GM19328 (cell line): ENCODE results near the gene RFXANK.

Experiments used
- ATAC-seq: cut with Tn5 transposase; IDR thresholded peaks from one replicate; pipeline ENCODE4 v1.9.1; 2021; ENCODE audit warnings: mild to moderate bottlenecking, moderate library complexity; ENCODE audit not compliant: unreplicated experiment

Gene RFXANK

DNA sequence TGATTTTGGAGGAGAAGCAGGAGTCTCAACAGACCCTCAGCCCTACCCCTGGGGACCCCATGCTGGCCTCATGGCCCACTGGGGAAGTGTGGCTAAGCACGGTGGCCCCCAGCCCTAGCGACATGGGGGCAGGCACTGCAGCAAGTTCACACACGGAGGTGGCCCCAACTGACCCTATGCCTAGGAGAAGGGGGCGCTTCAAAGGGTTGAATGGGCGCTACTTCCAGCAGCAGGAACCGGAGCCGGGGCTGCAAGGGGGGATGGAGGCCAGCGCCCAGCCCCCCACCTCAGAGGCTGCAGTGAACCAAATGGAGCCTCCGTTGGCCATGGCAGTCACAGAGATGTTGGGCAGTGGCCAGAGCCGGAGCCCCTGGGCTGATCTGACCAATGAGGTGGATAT, 34.6 kb downstream of the RFXANK start:
- no peak for ATAC-seq

DNA sequence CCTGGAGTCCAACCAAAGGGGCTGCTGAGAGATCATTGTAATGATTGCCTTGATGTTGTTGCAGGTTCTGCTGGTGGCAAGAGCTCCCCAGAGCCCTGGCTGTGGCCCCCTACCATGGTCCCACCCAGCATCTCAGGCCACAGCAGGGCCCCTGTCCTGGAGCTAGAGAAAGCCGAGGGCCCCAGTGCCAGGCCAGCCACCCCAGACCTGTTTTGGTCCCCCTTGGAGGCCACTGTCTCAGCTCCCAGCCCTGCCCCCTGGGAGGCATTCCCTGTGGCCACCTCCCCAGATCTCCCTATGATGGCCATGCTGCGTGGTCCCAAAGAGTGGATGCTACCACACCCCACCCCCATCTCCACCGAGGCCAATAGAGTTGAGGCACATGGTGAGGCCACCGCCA, 35.2 kb downstream of the RFXANK start:
- no peak for ATAC-seq

DNA sequence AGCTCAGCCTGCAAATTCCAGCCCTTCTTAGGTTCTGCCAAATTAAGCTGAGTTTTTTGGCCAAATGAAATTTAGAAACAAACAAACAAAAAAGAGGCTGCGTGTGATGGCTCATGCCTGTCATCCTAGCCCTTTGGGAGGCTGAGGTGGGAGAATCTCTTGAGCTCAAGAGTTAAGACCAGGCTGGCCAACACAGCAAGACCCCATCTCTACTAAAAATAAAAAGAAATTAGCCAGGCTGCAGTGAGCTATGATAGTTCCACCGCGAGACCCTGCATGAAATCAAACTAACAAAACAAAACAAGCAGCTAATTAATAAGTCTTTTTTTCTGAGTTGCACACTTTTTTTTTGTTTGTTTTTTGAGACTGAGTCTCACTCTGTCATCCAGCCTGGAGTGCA, 37.6 kb downstream of the RFXANK start:
- ATAC-seq, result no peak

GRCh38 chr19:19230999-19231398, 38.9 kb downstream of the RFXANK start:
- no peak for ATAC-seq

- no peak for ATAC-seq
These were observed 40.2 kb downstream of the RFXANK start for GRCh38 chr19:19232261-19232721.

- ATAC-seq, result no peak
These were observed 42.3 kb downstream of the RFXANK start for GRCh38 chr19:19234220-19234816.

GRCh38 chr19:19236173-19236572, 44.1 kb downstream of the RFXANK start:
- no peak for ATAC-seq

DNA sequence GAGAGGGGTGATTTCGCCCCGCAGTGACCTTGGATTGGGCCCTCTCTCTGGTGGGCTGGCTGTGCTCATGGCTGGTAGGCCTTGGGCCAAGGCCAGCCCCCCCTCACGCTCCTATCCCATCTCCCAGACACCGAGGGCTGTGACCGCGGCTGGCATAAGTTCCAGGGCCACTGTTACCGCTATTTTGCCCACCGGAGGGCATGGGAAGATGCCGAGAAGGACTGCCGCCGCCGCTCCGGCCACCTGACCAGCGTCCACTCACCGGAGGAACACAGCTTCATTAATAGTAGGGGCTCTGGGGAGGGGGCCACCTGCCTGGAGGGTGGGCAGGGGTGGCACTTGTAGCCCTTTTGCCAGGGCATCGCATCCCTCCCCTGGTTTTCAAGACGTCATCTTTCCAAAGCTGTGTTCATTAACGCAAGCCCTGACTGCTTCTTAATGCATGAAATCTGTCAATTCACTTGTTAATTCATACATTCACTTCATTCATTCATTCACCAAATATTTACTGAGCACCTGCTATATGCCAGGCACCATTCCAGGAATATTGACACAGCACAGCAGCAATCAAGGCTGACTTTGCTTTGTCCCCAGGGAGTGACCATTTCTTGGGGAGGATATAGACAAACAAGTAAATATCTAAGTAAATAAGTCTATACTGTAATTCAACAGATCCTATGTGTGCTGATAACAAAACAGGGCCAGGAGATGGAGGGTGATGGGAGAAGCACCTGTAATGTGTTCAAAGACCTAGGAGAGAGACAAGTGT, 46.3 kb downstream of the RFXANK start:
- no peak for ATAC-seq

DNA sequence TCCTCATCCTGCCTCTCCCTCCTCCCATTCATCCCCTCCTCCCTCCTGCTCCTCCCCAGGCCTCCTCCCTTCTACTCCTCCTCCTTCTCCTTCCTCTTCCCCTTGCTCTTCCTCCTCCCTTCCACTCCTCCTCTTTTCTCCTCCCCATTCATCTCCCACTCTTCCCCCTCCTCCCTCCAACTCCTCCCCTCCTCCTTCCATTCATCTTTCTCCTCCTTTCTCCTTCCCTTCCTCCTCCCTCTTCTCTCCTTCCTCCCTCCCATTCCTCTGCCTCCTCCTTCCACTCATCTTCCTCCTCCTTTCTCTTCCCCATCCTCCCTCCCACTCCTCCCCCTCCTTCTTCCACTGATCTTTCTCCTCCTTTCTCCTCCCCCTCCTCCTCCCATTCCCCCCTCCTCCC, 47.6 kb downstream of the RFXANK start:
- ATAC-seq, result no peak

- no peak for ATAC-seq
These were observed 48.4 kb downstream of the RFXANK start for GRCh38 chr19:19240476-19240875.

DNA sequence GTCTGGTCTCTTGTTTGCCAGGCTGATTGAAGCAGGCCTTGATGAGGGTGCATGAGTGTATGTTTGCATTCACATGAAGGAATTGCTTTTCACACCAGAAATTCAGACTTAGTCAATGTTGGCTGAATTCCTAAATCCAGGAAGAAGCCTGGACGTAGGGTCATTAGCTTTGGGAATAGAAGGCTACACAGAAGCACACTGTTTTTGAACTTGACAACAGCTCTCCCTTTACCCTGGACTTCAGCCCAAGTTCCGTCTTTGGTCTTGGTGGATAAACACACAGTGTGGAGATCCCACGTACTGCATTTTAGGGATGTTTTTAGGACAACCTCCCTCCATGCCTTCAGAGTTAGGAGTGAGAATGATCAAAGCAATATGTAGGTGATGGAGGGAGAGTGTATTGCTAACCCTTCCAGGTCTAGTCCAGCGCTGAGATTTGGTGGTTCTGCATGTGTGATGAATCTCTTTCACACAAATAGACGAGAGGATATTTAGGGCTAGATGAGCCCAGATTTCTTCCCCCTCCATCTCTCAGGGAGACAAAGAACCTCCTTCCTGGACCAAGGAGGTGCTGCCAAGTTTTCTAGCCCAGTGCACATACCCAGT, 58.2 kb downstream of the RFXANK start:
- no peak for ATAC-seq
